ENCODE results near the gene USP47.
"Not testable (repeated sequence)": the region's sequence is repeated elsewhere in the genome, so short reads cannot be mapped to it uniquely, and the experiment has no call there.

USP47 gene

DNA sequence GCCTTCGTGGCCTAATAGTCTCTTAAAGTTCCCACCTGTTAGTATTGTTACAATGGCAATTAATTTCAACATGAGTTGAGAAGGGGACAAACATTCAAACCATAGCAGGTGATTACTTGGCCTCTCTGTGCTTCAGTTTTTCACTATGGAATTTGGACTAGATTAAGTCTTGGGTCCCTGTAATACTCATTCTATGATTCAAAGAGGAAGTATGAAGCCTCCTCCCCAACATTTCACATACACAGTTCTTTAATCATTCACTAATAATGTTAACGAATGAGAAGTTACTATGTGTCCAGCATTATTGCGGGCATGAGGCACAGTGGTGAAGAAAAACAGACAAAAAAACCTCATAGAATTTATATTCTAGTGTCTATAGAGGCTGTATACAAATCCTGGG is 19.9 kb upstream of the USP47 start:
- in situ Hi-C loops (cut with MboI; ENCODE audit: low sequenced_read_pairs), result no loop called here

DNA sequence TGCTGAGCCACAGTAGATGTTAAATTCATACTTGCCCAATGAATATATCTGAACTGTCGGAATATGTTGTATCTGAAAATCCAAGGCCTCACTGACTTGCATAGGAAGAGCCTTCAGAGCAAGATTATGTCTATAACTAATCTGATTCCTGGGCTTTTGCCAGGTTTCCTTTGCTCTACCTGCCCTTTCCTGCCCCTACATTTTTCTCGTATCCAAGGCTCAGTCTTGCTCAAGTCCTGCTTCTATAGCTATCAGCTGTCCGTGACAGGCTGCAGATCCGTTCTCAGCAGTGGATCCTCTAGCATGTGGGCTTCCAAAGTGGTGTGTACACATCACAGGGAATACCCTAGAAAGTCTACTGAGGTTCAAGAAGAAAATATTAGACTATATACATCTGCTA is 18.8 kb upstream of the USP47 start:
- in situ Hi-C loops (cut with MboI; ENCODE audit: low sequenced_read_pairs), result no loop called here

- in situ Hi-C loops (cut with MboI; ENCODE audit: low sequenced_read_pairs), result no loop called here
Observed at GRCh38 chr11:11826260-11826659, 15.5 kb upstream of the USP47 start.

DNA sequence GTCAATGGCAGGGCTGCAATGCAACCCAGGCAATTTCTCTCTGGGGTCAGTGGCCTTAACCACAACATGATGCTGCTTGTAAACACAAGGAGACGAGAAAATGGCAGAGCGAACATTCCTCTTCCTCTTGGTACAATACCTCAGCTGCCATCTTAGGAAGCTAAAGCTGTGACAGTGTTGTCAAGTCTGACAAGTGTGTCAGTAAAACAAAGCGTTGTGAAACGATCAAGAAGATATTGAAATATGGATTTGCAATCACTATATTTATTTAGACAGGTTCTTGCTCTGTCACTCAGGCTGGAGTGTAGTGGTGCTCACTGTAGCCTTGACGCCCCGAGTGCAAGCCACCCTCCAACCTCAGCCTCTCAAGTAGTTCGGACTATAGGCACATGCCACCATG is 14.5 kb upstream of the USP47 start:
- in situ Hi-C loops (cut with MboI; ENCODE audit: low sequenced_read_pairs), result no loop called here

DNA sequence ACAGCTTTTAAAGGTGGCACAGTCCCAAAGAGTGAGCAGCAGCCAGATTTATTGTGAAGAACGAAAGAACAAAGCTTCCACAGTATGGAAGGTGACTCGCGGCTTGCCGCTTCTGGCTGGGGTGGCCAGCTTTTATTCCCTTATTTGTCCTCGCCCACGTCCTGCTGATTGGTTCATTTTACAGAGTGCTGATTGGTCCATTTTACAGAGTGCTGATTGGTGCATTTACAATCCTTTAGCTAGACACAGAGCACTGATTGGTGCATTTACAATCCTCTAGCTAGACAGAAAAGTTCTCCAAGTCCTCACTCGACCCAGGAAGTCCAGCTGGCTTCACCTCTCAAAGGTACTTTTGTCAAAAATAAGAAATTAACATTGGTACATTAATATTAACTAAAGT is 10.4 kb upstream of the USP47 start:
- in situ Hi-C loops (cut with MboI; ENCODE audit: low sequenced_read_pairs), result not testable (repeated sequence)

- in situ Hi-C loops (cut with MboI; ENCODE audit: low sequenced_read_pairs), result no loop called here
Observed at GRCh38 chr11:11836676-11837231, 5.0 kb upstream of the USP47 start.

- in situ Hi-C loops (cut with MboI; ENCODE audit: low sequenced_read_pairs), result no loop called here
Observed at GRCh38 chr11:11839718-11840117, 2.1 kb upstream of the USP47 start.

- in situ Hi-C loops (cut with MboI; ENCODE audit: low sequenced_read_pairs), result no loop called here
Observed at GRCh38 chr11:11841116-11841722, 553 bp upstream of the USP47 start.

DNA sequence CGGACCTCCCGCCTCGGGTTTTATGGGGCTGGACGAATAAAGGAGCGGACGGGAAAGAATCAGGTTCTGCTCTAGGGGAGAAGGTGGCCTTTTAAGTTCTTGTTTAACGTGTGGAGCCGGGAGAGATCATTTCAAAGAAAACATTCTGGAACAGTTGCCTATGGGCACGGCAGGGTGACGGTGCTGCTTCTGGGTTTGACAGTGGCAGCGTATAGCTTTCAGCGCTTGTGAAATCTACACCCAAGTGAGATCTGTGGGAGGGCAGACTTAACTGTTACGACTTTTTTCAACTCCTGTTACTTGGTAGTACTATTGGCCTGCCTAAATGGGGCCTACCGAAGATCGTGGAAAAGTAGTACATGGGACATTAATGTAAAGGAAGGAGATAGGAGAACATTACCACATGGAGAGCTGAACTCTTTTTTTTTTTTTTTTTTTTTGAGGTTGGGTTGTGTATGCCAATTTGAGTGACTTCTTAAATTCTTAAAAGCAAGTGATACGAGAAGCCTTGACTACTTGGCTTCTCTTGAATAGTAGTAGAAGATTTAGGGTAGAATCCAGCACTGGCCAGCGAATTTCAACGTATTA is 743 bp downstream of the USP47 start:
- in situ Hi-C loops (cut with MboI; ENCODE audit: low sequenced_read_pairs), result no loop called here

GRCh38 chr11:11843211-11843621 is 1.4 kb downstream of the USP47 start:
- in situ Hi-C loops (cut with MboI; ENCODE audit: low sequenced_read_pairs), result no loop called here

DNA sequence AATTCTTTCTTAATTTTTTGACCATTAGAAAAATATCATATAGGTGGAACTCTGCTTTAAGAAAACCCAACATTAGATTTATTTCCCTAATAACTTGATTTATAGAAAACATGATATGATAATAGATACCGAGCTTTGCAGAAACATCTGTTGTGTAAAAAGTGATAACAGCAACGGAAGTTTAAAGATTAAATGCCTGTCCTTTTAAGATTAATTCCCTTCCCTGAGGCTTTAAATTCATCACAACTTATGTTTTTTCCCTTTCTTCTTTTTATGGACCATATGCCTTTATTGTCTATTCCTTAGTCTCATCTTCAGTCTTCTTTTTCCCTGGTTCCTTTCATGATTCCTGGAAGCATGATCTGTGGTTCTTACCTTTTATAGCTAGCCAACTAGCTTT is 1.9 kb downstream of the USP47 start:
- in situ Hi-C loops (cut with MboI; ENCODE audit: low sequenced_read_pairs), result no loop called here

DNA sequence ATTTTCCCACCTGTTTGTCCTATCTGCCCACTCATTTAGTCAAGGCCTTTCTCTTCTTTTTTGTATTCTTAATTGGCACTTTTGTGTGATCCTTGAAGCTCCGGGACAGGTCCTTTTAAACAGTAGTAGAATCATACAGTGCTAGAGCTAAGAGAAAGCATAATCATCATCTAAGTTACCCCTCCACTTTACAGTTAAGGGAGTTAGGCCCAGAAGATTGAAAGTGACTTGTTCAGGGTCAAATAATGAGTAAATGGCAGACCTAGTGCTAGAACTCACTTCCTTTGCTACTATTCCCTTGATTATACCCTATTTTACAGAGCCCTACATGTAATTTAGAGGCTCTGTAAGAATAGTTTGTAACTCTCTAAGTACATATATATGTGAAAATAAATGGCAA is 2.5 kb downstream of the USP47 start:
- in situ Hi-C loops (cut with MboI; ENCODE audit: low sequenced_read_pairs), result no loop called here

DNA sequence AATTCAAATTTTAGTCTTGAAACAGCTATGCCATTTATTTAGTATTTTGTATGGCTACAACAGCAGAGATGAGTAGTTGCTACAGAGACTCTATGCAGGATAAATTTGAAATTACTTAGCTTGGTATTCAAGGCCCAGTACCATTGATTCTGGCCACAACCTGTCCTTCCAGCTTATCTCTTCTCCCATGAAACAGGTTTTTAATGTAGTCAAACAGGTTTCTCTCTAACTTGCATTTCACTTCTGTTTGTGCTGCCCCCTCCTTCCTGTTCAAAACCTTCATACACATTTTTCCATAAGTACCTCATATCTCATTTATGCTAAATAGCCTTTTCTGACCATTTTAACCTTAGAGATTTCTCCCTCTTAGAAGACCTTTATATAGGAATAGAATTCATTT is 3.3 kb downstream of the USP47 start:
- in situ Hi-C loops (cut with MboI; ENCODE audit: low sequenced_read_pairs), result no loop called here

DNA sequence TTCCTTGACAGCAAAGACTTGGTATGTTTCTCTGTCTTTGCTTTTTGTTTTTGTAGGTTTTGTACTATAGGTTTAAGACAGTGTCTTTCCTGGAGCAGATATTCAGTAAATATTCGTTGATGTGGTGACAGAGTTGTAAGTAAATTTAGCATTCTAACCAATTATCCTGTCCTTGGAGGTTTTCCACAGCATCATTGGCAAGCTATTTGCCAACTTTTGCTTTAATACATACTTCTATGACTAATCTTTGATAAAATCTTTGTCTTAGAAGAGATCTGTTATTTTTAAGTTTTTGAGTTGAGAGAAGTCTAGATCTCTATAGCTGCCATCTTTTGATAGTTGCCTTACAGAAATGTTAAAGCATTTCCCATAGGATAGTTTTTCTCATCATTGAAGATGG is 3.8 kb downstream of the USP47 start:
- in situ Hi-C loops (cut with MboI; ENCODE audit: low sequenced_read_pairs), result no loop called here

DNA sequence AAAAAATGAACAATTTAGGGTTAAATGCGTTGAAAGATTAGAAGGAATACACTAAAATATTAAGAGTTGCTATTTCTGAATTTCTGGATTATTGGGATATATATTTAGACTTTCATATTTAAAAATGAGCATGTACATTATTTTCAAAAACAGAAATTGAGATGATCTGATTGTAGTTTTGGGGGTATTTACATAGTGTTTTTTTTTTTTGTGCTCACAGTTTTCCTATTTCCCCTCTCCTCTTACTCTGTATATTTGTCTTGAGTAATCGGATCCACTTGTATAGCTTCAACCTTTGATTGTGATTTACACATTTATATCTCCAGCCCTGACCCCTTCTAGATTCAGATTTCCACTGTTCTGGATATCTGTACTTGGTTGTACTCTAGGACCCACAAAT is 5.3 kb downstream of the USP47 start:
- in situ Hi-C loops (cut with MboI; ENCODE audit: low sequenced_read_pairs), result no loop called here

DNA sequence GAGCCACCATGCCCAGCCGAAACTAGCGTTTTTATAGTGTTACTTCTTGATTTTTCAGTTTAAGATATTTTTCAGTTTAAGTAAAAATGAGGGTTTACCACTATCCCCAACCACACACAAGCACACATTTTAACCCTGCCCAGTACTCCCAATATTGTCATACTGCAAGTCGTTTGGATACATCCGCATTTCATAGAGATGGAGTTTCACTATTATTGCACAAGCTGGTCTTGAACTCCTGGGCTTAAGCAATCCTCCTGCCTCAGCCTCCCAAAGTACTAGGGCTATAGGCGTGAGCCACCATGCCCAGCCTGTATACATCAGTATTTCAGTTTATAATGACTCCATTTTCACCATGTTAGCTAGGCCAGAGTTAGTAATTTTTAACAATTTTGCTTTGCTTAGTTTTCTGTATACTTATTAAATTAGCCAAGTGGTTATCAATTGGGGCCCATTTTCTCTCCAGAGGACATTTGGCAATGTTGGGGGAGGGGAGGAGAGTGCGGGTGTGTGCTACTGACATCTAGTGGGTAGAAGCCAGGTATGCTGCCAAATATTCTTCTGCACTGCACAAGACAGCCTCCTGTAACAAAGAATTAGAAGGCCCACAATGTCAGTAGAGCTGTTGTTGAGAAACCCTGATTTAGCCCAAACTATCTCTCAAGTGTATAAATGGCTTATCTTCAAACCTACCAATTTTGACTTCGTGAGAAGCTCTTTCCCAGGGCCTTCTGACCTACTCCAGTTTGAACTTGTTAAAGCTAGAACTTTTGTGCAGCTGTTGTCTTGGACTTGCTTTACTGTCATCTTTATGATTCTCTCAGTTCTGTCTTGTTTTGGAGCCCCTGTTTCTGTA is 7.3 kb downstream of the USP47 start:
- in situ Hi-C loops (cut with MboI; ENCODE audit: low sequenced_read_pairs), result no loop called here

- in situ Hi-C loops (cut with MboI; ENCODE audit: low sequenced_read_pairs), result no loop called here
Observed at GRCh38 chr11:11850668-11851067, 8.9 kb downstream of the USP47 start.

- in situ Hi-C loops (cut with MboI; ENCODE audit: low sequenced_read_pairs), result no loop called here
Observed at GRCh38 chr11:11856638-11857037, 14.9 kb downstream of the USP47 start.

GRCh38 chr11:11857769-11858168 is 16.0 kb downstream of the USP47 start:
- in situ Hi-C loops (cut with MboI; ENCODE audit: low sequenced_read_pairs), result no loop called here

DNA sequence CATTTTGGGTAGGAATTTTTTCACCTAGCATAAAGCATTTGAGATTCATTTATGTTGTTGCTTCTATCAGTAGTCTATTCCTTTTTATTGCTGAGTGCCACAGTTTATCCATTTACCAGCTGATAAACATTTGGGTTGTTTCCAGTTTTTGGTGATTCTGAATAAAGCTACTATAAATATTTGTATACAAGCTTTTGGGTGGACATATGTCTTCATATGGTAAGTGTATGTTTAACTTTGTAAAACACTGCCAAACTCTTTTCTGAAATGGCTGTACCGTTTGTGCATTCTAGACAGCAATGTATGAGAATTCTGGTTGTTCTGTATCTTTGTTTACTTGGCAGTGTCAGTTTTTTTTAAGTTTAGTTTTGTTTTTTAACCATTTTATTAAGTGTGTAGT is 16.9 kb downstream of the USP47 start:
- in situ Hi-C loops (cut with MboI; ENCODE audit: low sequenced_read_pairs), result no loop called here

DNA sequence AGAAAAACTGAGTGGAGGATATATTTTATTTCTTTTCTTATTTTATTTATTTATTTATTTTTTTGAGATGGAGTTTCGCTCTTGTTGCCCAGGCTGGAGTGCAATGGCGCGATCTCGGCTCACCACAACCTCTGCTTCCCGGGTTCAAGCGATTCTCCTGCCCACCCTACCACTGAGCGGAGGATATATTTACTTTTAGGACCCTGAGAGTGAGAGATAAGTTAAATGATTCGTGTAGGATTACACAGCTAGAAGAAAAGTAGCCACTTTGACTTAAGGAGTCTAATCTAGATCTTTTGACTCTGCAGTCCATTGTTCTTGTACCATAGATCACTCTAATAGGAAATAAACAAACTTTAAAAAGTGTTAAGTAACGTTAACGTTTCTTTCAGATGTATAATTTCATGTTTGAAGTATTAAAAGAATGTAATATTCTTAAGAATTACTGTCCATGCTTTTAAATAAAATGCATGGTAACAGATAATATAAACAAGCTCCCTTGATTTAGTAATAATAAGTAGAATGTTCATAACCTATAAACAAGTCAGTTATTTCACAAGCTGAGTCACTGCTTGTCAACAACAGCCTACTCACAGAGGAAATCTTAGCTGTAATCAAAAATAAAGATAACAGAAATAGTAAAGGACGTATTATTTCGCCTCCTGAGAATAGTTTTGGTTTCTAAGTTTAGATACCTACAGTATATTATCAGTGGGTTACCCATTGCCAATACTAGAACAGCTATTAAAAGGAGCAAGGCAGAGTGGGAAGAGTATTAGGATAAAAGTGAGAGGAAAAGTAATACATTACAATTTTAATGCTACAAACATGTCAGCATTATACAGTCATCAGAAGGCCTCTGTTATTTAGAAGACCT is 18.6 kb downstream of the USP47 start:
- in situ Hi-C loops (cut with MboI; ENCODE audit: low sequenced_read_pairs), result no loop called here

Measured in HL-60/S4 treated with phorbol 12-myristate 13-acetate at 8.2 ng/mL for 4 days and 3 days (cell line).